Measurements from ENCODE around the gene KRT78.
"Not testable (repeated sequence)": the region's sequence is repeated elsewhere in the genome, so short reads cannot be mapped to it uniquely, and the experiment has no call there.

KRT78 gene

DNA sequence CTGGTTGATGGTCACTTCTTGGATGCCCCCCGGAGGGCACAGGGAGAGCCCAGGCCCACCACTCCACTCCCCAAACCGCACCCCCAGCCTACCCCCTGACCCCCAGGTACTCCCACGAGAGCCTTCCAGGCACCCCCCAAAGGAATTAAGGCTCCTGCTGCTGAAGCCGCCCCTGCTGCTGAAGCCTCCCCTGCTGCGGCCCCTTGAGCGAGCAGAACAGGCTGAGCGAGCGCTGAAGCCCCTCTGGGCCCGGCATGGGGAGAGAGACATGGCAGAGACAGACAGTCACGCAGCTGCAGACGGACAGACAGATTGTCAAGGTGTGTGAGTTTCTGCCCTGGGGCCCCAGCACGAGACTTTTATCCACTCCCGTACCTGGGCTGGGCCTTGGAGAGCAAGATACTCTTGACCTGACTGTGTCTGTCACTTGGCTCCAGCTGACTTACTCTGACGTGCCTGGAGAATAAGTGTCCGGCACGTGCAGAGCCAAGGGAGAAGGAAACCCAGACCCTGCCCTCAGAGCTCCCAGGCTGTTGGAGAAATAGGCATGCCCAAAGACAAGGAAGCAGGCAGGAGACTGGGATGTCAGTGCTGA lies at the start of gene KRT78:
KRT78 (minus strand) TSS at position 334 of the 595 bp plus-strand sequence; CDS start at position 270, 64 bp downstream.
- FAIRE-seq (no peak), DNase-seq (ENCODE audit: insufficient read length, low spot score) (no peak)
- TF ChIP-seq POLR2A (IDR thresholded peaks at IDR 0.05; ENCODE audit: low read depth, low read length): no peak

- DNase-seq (ENCODE audit: insufficient read length, low spot score) (no peak), FAIRE-seq (no peak)
- no peak for TF ChIP-seq POLR2A (IDR thresholded peaks at IDR 0.05; ENCODE audit: low read depth, low read length)
Measured at GRCh38 chr12:52896190-52897100, 47.7 kb upstream of the KRT78 start.

- no peak for FAIRE-seq
Measured at GRCh38 chr12:52895726-52896189, 47.0 kb upstream of the KRT78 start.

GRCh38 chr12:52892974-52893373 lies 44.2 kb upstream of the KRT78 start:
- DNase-seq (ENCODE audit: insufficient read length, low spot score) (no peak), FAIRE-seq (no peak)
- no peak for TF ChIP-seq POLR2A (IDR thresholded peaks at IDR 0.05; ENCODE audit: low read depth, low read length)

More at GRCh38 chr12:52895726-52896189, 47.0 kb upstream of the KRT78 start:
- TF ChIP-seq POLR2A (IDR thresholded peaks at IDR 0.05; ENCODE audit: low read depth, low read length): no peak
- DNase-seq (ENCODE audit: insufficient read length, low spot score): no peak

- FAIRE-seq: no peak
- DNase-seq (ENCODE audit: insufficient read length, low spot score): no peak
- no peak for TF ChIP-seq POLR2A (IDR thresholded peaks at IDR 0.05; ENCODE audit: low read depth, low read length)
Measured at GRCh38 chr12:52892207-52892852, 43.5 kb upstream of the KRT78 start.

DNA sequence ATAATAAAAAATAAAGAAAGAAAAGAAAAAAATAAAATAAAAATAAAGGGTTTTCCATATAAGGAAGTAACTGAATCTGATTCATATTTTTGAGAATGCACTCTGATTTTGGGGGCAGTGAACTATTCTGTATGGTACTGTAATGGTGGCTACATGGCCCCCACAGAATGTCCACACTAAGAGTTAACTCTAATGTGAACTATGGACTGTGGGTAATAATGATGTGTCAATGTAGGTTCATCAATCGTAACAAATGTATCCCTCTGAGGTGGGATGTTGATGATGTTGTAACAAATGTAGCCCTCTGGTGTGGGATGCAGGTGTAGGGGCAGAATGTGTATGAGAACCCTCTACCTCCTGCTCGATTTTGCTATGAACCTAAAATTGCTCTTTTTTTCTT lies 42.2 kb upstream of the KRT78 start:
- TF ChIP-seq POLR2A (IDR thresholded peaks at IDR 0.05; ENCODE audit: low read depth, low read length): no peak
- no peak for DNase-seq (ENCODE audit: insufficient read length, low spot score)
- FAIRE-seq: no peak

DNA sequence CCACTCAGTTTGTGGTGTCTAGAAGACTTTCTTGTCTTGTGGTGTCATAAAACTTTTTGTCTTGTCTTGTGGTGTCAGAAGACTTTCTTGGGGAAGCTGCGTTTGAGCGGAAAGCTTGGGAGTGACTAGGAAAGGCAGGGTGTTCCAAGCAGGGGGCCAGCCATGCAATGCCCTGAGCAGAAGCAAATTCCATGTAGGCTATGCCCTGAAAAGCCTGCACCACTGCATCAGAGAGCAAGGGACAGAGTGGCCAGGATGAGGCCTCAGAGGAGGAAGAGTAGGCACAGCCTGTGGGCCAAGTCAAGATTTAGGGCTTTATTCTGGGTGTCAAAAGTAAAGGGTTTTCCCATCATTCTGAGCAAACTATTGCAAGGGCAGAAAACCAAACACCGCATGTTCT lies 41.6 kb upstream of the KRT78 start:
- DNase-seq (ENCODE audit: insufficient read length, low spot score) (no peak), FAIRE-seq (no peak)
- TF ChIP-seq POLR2A (IDR thresholded peaks at IDR 0.05; ENCODE audit: low read depth, low read length): no peak

DNA sequence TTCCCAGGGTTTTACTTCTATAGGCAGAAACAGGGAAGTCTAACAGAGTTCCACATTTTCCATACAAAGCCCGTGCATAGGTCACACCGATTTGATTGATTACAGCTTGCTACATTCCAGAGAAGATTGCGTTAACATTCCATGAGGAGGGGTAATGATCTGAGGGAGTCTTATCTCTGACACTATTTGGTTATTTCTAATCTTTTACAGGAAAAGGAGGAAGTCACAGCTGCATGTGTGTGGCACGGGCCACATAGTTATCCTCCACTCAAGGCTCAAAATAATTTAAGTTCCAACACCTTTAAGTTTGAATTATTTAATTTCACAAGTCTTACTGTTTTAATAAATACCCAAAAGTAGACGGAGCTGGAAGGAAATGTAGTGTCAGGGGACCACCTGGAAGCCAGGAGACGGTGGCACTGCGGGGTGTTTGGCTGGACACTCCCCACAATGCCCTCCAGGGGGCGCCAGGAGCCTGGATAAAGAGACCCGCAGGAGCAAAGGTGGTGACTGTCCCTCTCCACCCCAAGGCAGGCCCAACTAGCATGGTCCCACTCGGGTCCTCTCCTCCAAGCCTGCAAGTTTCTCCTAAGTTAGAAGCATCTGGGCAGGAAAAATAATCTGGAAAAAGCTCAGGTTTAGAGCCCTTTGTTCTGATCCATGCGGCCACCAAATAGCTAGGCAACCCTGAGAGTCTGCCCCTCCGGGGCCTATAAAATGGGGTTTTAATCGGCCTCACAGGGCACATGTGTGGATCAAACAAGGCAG lies 35.9 kb upstream of the KRT78 start:
- FAIRE-seq (no peak), DNase-seq (ENCODE audit: insufficient read length, low spot score) (peak; percentile 64)
- no peak for TF ChIP-seq POLR2A (IDR thresholded peaks at IDR 0.05; ENCODE audit: low read depth, low read length)

DNA sequence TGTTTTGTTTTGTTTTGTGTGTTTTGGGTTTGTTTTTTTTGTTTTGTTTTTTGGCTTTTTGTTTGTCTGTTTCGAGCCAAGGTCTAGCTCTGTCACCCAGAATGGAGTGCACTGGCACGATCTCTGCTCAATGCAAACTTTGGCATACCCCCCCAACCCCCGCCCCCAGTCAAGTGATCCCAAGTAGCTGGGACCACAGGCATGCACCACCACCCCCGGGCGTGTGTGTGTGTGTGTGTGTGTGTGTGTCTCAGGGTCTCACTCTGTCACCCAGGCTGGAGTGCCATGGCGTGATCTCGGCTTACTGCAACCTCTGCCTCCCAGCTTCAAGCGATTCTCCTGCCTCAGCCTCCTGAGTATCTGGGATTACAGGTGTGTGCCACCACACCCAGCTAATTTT lies 31.7 kb upstream of the KRT78 start:
- not testable (repeated sequence) for FAIRE-seq; DNase-seq (ENCODE audit: insufficient read length, low spot score)

DNA sequence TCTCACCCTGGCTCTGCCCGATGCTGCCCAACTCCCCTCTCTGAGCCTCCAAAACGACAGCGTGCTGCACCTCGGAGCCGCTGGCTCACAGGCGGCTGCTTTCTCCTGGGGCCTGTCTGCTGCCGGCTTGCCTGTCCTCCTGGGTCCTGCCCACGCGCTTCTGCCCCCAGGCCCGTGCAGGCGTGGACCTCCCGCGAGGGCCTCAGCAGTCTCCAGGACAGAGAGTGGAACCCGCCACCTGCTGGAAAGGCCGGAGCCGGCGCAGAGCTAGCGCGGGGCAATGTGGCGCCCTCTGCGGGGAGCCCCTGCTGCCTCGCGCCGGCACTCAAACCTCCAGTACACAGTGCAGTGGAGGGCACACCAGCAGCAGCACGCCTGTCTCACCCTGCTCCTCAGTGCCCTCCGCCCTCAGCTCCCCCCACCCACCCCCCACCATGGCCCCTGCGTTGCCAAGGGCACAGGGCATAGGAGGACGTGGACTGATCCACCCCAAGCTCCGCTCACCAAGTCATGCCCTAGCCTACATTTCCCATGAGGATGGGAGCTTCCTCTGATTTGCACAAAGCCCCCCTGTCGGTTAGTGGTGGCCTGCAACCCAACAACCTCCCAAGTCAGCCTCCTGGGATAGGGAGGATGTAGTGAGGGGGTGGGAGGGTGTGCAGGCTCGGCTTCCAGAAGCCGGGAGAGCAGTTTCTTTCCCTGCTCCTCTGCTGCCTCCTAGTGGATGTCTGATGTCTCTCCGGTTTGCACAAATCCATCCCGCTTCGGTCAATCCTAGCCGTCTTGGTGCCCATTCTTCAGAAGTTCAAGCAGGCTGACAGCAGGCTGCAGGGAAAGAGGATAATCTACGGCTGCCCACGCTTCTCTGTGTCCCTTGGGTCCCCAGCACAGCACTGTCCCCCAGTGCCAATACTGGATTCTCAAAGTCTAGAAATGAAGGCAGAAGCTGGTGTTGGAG lies 30.9 kb upstream of the KRT78 start:
- FAIRE-seq (no peak), DNase-seq (ENCODE audit: insufficient read length, low spot score) (peak; percentile 80)

GRCh38 chr12:52878507-52879393 lies 30.0 kb upstream of the KRT78 start:
- no peak for TF ChIP-seq POLR2A (IDR thresholded peaks at IDR 0.05; ENCODE audit: low read depth, low read length)
- DNase-seq (ENCODE audit: insufficient read length, low spot score) (no peak), FAIRE-seq (no peak)

More for the DNA sequence above, 30.9 kb upstream of the KRT78 start:
- TF ChIP-seq POLR2A (IDR thresholded peaks at IDR 0.05; ENCODE audit: low read depth, low read length): no peak

- FAIRE-seq (no peak), DNase-seq (ENCODE audit: insufficient read length, low spot score) (no peak)
- TF ChIP-seq POLR2A (IDR thresholded peaks at IDR 0.05; ENCODE audit: low read depth, low read length): no peak
Measured at GRCh38 chr12:52877242-52877641, 28.4 kb upstream of the KRT78 start.
